Measurements from ENCODE around the gene LHPP.

Gene LHPP

DNA sequence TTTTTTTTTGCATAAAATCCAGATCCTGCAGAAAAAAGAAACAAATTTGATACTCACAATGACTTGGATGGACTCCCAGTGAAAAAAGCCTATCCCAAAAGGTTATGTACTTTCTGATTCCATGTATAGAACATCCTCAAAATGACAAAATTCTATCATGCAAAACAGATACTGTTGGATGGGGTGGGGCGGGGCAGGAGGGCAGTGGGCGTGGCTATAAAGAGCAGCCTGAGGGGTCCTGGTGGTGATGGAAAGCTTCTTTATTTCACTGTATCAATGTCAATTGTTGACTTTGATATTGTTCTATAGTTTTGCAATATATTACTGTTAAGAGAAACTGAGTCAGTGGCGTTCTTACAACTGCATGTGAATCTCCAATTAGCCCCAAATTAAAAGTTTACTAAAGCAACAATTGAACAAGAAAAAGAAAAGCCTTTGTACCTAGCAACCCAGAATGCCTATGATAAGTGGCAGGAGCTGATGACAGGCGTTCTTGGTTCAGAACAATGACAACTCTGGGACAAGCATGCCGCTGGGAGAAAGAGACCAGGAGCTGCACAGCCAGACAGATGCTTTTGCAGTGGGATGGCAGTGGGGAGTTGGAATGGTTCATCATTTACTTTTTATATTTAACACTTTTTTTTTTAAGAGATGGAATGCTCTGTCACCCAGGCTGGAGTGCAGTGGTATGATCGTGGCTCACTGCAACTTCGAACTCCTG is 101.9 kb downstream of the LHPP start:
- H3K4me1 ChIP-seq (ENCODE audit: control insufficient read depth in 1 of 2, insufficient read depth in 1 of 2, low read depth in 1 of 2, low read length in 1 of 2), result no peaks in the 10 kb centered on the region

DNA sequence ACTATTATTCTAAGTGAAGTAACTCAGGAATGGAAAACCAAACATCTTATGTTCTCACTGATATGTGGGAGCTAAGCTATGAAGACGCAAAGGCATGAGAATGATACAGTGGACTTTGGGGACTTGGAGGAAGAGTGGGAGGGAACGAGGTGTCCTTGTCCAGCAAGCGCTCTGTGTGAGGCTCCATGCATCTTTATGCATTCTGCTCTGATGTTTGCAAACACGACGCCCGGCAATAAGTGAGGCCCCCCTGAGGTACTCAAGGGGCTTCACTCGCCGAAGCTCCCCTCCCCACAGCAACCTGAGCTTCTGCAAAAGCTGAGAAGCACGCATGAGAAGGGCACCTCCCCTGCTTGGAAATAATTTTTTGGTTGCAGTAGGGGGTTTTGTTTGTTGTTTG is 103.3 kb downstream of the LHPP start:
- no peaks in the 10 kb centered on the region for H3K9me3 ChIP-seq
- TF ChIP-seq, protein P1, sequence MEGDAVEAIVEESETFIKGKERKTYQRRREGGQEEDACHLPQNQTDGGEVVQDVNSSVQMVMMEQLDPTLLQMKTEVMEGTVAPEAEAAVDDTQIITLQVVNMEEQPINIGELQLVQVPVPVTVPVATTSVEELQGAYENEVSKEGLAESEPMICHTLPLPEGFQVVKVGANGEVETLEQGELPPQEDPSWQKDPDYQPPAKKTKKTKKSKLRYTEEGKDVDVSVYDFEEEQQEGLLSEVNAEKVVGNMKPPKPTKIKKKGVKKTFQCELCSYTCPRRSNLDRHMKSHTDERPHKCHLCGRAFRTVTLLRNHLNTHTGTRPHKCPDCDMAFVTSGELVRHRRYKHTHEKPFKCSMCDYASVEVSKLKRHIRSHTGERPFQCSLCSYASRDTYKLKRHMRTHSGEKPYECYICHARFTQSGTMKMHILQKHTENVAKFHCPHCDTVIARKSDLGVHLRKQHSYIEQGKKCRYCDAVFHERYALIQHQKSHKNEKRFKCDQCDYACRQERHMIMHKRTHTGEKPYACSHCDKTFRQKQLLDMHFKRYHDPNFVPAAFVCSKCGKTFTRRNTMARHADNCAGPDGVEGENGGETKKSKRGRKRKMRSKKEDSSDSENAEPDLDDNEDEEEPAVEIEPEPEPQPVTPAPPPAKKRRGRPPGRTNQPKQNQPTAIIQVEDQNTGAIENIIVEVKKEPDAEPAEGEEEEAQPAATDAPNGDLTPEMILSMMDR (IDR thresholded peaks at IDR 0.05), result no peak
- H3K4me3 ChIP-seq (ENCODE audit: low read depth in 1 of 2, low read length in 1 of 2), result no peak overlapping the region
- H3K27me3 ChIP-seq, result no peaks in the 10 kb centered on the region
- no peaks in the 10 kb centered on the region for H3K4me1 ChIP-seq (ENCODE audit: control insufficient read depth in 1 of 2, insufficient read depth in 1 of 2, low read depth in 1 of 2, low read length in 1 of 2)
- H3K36me3 ChIP-seq, result no peaks in the 10 kb centered on the region
- no peak overlapping the region for H3K27ac ChIP-seq

More for the DNA sequence above, 101.9 kb downstream of the LHPP start:
- Histone ChIP-seq H3K9me3 (no peaks in the 10 kb centered on the region), H3K4me3 (ENCODE audit: low read depth in 1 of 2, low read length in 1 of 2) (no peak overlapping the region), H3K27ac (no peak overlapping the region), H3K27me3 (no peaks in the 10 kb centered on the region), H3K36me3 (no peaks in the 10 kb centered on the region)
- TF ChIP-seq, protein P1 (IDR thresholded peaks at IDR 0.05), result no peak

DNA sequence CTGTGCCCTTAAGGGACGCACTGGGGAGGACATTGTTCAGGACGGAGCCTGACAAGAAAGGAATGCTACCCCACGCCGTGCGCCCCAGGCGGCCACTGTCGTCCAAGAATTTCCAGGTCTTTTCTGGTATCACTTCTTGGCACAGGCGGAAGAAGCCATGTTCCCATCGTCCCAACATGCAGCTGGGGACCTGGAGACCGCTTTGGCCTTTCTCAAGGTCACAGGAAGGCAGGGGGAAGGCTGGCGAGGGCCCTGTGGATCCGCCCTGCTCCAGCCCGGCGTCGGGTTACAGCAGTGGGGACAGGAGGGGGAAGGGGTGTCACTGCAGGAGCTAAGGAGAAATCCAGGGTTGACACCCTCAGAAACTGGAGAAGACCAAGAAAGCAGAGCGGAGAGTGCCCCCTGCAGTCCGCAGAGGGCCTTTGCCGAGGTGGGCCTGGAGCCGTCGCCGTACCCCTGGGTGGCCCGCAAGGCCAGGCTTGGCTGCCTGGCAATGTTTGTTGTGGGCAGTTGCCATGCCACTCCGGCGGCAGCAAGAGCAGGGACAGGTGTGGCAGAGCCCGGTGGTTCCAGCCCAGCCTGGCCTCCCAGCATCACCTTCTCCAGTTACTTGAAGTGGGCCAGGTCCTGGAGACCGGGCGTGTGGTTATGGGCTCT is 104.1 kb downstream of the LHPP start:
- Histone ChIP-seq H3K9me3 (no peaks in the 10 kb centered on the region), H3K4me3 (ENCODE audit: low read depth in 1 of 2, low read length in 1 of 2) (no peak overlapping the region), H3K36me3 (no peaks in the 10 kb centered on the region), H3K27ac (no peak overlapping the region), H3K4me1 (ENCODE audit: control insufficient read depth in 1 of 2, insufficient read depth in 1 of 2, low read depth in 1 of 2, low read length in 1 of 2) (no peaks in the 10 kb centered on the region), H3K27me3 (no peaks in the 10 kb centered on the region)
- TF ChIP-seq, protein P1 (IDR thresholded peaks at IDR 0.05), result no peak

DNA sequence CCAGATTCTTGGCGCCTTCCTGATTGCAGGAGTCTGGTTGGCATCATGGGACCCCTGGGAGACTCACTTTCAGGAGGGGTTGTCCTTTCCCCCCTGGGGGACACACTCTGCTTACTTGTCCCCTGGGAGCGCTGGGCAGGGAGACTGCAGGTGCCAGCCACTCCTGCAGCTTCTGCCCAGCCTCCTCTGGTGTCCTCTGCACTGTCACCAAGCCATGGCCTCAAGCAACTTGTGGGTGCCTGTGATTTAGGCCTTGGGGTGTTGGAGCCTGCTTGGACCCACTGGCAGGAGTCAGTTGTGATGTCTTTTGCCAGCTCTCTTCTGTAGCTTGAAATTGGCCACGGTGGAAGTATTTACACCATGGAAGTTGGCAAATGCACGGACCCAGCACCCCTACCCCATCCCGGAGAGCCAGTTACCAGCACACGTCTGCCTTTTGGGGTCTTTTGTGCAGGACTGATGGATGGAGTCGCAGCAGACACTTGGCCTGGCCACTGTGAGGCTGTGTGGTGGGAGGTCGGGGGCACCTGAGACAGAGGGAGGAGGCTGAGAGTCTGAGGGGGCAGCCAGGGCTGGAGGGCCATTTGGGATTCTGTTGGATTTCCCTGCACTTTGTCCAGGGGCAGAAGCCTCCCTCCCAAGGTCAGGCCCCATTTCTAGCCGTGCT is 104.7 kb downstream of the LHPP start:
- Histone ChIP-seq H3K27ac (no peak overlapping the region), H3K9me3 (no peaks in the 10 kb centered on the region), H3K27me3 (no peaks in the 10 kb centered on the region), H3K4me3 (ENCODE audit: low read depth in 1 of 2, low read length in 1 of 2) (no peak overlapping the region), H3K36me3 (no peaks in the 10 kb centered on the region), H3K4me1 (ENCODE audit: control insufficient read depth in 1 of 2, insufficient read depth in 1 of 2, low read depth in 1 of 2, low read length in 1 of 2) (no peaks in the 10 kb centered on the region)
- TF ChIP-seq, protein P1 (IDR thresholded peaks at IDR 0.05), result no peak

DNA sequence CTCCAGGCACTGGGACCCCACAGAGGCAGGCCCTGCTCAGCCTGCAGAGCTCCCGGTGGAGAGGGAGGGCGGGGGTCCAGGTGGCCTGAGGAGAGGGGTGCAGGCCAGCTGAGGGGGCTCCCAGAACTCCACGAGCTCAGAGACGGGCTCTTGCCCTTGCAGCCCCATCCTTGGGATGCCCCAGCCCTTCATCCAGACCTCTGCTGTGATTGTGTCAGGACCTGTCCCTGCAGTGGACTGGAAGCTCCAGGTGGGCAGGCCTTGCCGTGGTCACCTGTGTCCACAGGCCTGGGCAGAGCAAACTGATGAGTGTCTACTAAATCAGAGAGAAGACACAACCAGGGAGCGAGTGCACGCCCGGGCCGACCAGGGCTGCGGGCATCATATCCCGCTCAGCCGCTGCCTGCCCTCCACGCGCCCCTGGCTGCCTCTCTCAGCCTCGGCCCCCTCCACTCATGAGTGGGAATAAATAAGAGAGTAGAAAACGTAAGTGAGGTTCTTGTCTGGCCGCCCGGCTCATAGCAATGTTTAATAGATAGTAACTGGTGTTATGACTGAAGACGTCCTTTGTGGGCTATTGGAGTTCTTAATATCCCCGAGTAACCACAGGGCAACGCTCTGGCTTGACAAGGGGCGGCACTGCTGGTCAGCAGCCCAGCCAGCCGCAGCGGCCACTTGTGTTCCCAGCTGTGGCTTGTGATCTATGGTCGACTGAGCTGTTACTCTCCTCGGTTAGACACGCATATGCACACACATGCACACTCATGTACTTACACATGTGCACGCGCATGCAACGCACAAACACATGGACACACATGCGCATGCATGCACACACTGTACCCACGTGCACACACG is 105.6 kb downstream of the LHPP start:
- Histone ChIP-seq H3K4me3 (ENCODE audit: low read depth in 1 of 2, low read length in 1 of 2) (no peak overlapping the region), H3K4me1 (ENCODE audit: control insufficient read depth in 1 of 2, insufficient read depth in 1 of 2, low read depth in 1 of 2, low read length in 1 of 2) (no peaks in the 10 kb centered on the region), H3K9me3 (no peaks in the 10 kb centered on the region), H3K36me3 (no peaks in the 10 kb centered on the region), H3K27me3 (no peaks in the 10 kb centered on the region), H3K27ac (no peak overlapping the region)
- TF ChIP-seq, protein P1 (IDR thresholded peaks at IDR 0.05), result no peak
